ENCODE results near the gene IFITM5.

- TF ChIP-seq POLR2AphosphoS5 (IDR thresholded peaks at IDR 0.05; ENCODE audit: borderline replicate concordance, low read depth, low read length), result no peak
- no peak for TF ChIP-seq EZH2 (IDR thresholded peaks at IDR 0.05)
Measured at GRCh38 chr11:332651-333480, 33.5 kb upstream of the IFITM5 start.

All from SK-N-MC (cell line).